H9 (cell line): ENCODE results near the gene GMPR. TPM values are rescaled to one million over a fixed set of nuclear protein-coding genes. Genes with fewer than 3 reads are reported as not detected.

Source experiments
- DNase-seq: peaks from one replicate; pipeline ENCODE4 v3.0.0-alpha.2; 2017
- H2AFZ ChIP-seq: one replicate; pipeline ENCODE4 v1.6.1; 2013; ENCODE audit warnings: mild to moderate bottlenecking, low read length, control low read depth, moderate library complexity
- H2AK5ac ChIP-seq: 2 replicates; pipeline ENCODE4 v1.6.1; 2013; ENCODE audit warnings: low read length, control low read depth, mixed read lengths; ENCODE audit not compliant: insufficient read length
- H2BK120ac ChIP-seq: one replicate; pipeline ENCODE4 v1.6.1; 2013; ENCODE audit warnings: low read depth, mild to moderate bottlenecking, low read length, control low read depth, inconsistent platforms; ENCODE audit not compliant: poor library complexity, severe bottlenecking
- H2BK12ac ChIP-seq: 2 replicates; pipeline ENCODE4 v1.6.1; 2013; ENCODE audit warnings: low read length, control low read depth, mixed read lengths, low read depth; ENCODE audit not compliant: insufficient read length
- H2BK15ac ChIP-seq: 2 replicates; pipeline ENCODE4 v1.6.1; 2013; ENCODE audit warnings: low read depth, low read length, control low read depth
- H2BK20ac ChIP-seq: one replicate; pipeline ENCODE4 v1.6.1; 2013; ENCODE audit warnings: low read depth, mild to moderate bottlenecking, low read length, control low read depth, inconsistent platforms; ENCODE audit not compliant: poor library complexity, severe bottlenecking
- H2BK5ac ChIP-seq: 2 replicates; pipeline ENCODE4 v1.6.1; 2013; ENCODE audit warnings: low read length, control low read depth, mixed read lengths; ENCODE audit not compliant: insufficient read length
- H3K14ac ChIP-seq: 2 replicates; pipeline ENCODE4 v1.6.1; 2013; ENCODE audit warnings: low read length, control low read depth; ENCODE audit not compliant: insufficient read depth
- H3K18ac ChIP-seq: 2 replicates; pipeline ENCODE4 v1.6.1; 2013; ENCODE audit warnings: low read depth, mild to moderate bottlenecking, mixed read lengths, low read length, control low read depth; ENCODE audit not compliant: insufficient read length
- H3K23ac ChIP-seq: 2 replicates; pipeline ENCODE4 v1.6.1; 2013; ENCODE audit warnings: low read length, control low read depth, mixed read lengths, low read depth; ENCODE audit not compliant: insufficient read length
- H3K23me2 ChIP-seq: 2 replicates; pipeline ENCODE4 v1.6.1; 2013; ENCODE audit warnings: low read depth, mild to moderate bottlenecking, mixed read lengths, low read length, control low read depth; ENCODE audit not compliant: insufficient read length, poor library complexity, severe bottlenecking
- H3K27ac ChIP-seq: 2 replicates; pipeline ENCODE4 v1.5.1; 2013; ENCODE audit warnings: low read length, control low read depth, mixed read lengths, low read depth; ENCODE audit not compliant: insufficient read length
- H3K27me3 ChIP-seq: 2 replicates; pipeline ENCODE4 v1.6.1; 2013; ENCODE audit warnings: low read length, control low read depth, inconsistent platforms; ENCODE audit not compliant: insufficient read depth
- H3K4ac ChIP-seq: 2 replicates; pipeline ENCODE4 v1.6.1; 2013; ENCODE audit warnings: low read depth, mild to moderate bottlenecking, control low read depth, inconsistent platforms, low read length, moderate library complexity
- H3K4me1 ChIP-seq: 2 replicates; pipeline ENCODE4 v1.6.1; 2013; ENCODE audit warnings: low read length, control low read depth, inconsistent platforms; ENCODE audit not compliant: insufficient read depth
- H3K4me2 ChIP-seq: 2 replicates; pipeline ENCODE4 v1.6.1; 2013; ENCODE audit warnings: low read length, control low read depth, mixed read lengths; ENCODE audit not compliant: insufficient read length, insufficient read depth
- H3K56ac ChIP-seq: 2 replicates; pipeline ENCODE4 v1.6.1; 2013; ENCODE audit warnings: low read depth, mild to moderate bottlenecking, mixed read lengths, low read length, control low read depth; ENCODE audit not compliant: insufficient read length
- H3K79me1 ChIP-seq: 2 replicates; pipeline ENCODE4 v1.6.1; 2013; ENCODE audit warnings: low read depth, mild to moderate bottlenecking, moderate library complexity, low read length, control low read depth, inconsistent platforms; ENCODE audit not compliant: insufficient read depth, poor library complexity, severe bottlenecking
- H3K79me2 ChIP-seq: 2 replicates; pipeline ENCODE4 v1.6.1; 2013; ENCODE audit warnings: low read length, control low read depth, inconsistent platforms; ENCODE audit not compliant: insufficient read depth
- H3K9ac ChIP-seq: 2 replicates; pipeline ENCODE4 v1.6.1; 2013; ENCODE audit warnings: low read length, control low read depth, mixed read lengths; ENCODE audit not compliant: insufficient read length; ENCODE audit errors: extremely low read depth
- H3K9me3 ChIP-seq: one replicate; pipeline ENCODE4 v1.6.1; 2013; ENCODE audit warnings: low read depth, low read length, inconsistent platforms; ENCODE audit not compliant: control insufficient read depth
- H3T11ph ChIP-seq: one replicate; pipeline ENCODE4 v1.6.1; 2013; ENCODE audit warnings: mild to moderate bottlenecking, low read length, control low read depth, inconsistent platforms
- H4K20me1 ChIP-seq: one replicate; pipeline ENCODE4 v1.6.1; 2013; ENCODE audit not compliant: control insufficient read depth, insufficient read length, insufficient read depth
- H4K5ac ChIP-seq: 2 replicates; pipeline ENCODE4 v1.6.1; 2013; ENCODE audit warnings: low read depth, mild to moderate bottlenecking, mixed read lengths, low read length, control low read depth; ENCODE audit not compliant: insufficient read length
- H4K8ac ChIP-seq: replicated peaks from 2 replicates; pipeline ENCODE4 v1.6.1; 2013; ENCODE audit warnings: low read length, control low read depth, mixed read lengths, low read depth; ENCODE audit not compliant: insufficient read length
- H4K91ac ChIP-seq: 2 replicates; pipeline ENCODE4 v1.6.1; 2013; ENCODE audit warnings: low read depth, mild to moderate bottlenecking, moderate library complexity, mixed read lengths, low read length, control low read depth; ENCODE audit not compliant: insufficient read length
- H3K27ac Mint-ChIP-seq, 3 experiments: 2 replicates in 2 of 3; 3 replicates in 1 of 3; pipeline ENCODE4 v1.8.0; 2020 to 2021; ENCODE audit warnings: mixed read lengths in 3 of 3, mild to moderate bottlenecking in 1 of 3, moderate library complexity in 1 of 3
- H3K27me3 Mint-ChIP-seq: 2 replicates; pipeline ENCODE4 v1.8.0; 2021; ENCODE audit warnings: low read depth, mild to moderate bottlenecking, moderate library complexity, mixed read lengths
- H3K36me3 Mint-ChIP-seq, 3 experiments: 2 replicates in 2 of 3; 3 replicates in 1 of 3; pipeline ENCODE4 v1.8.0; 2020 to 2021; ENCODE audit warnings: low read depth in 3 of 3, mixed read lengths in 3 of 3; ENCODE audit not compliant: insufficient read depth in 1 of 3
- H3K4me1 Mint-ChIP-seq, 2 experiments: 2 replicates each; pipeline ENCODE4 v1.8.0; 2020; ENCODE audit warnings: mixed read lengths in 2 of 2
- H3K4me3 Mint-ChIP-seq, 2 experiments: 2 replicates in 1 of 2; 3 replicates in 1 of 2; pipeline ENCODE4 v1.8.0; 2020 to 2021; ENCODE audit warnings: mild to moderate bottlenecking in 2 of 2, mixed read lengths in 2 of 2, moderate library complexity in 1 of 2
- H3K9me3 Mint-ChIP-seq, 2 experiments: 2 replicates in 1 of 2; 3 replicates in 1 of 2; pipeline ENCODE4 v1.8.0; 2020; ENCODE audit warnings: mild to moderate bottlenecking in 2 of 2, mixed read lengths in 2 of 2, moderate library complexity in 1 of 2
- CTCF ChIP-seq: fragments of 200-600 bp; sonication (generic); conservative IDR thresholded peaks from 3 replicates; pipeline ENCODE4 v1.8.0; 2021; ENCODE audit warnings: antibody characterized with exemption, mild to moderate bottlenecking
- WGBS: extraction: QIAGEN DNeasy Blood & Tissue Kit; methylation state at CpG from one replicate; pipeline ENCODE4 v1.1.7; 2013; ENCODE audit warnings: missing lambda C conversion rate, low lambda C conversion rate, mixed read lengths; ENCODE audit not compliant: insufficient read length; ENCODE audit errors: extremely low coverage; 5-methylcytosine and 5-hydroxymethylcytosine counted together
- total RNA-seq: library from RNA; stranded (reverse); gene quantifications from 2 replicates; pipeline ENCODE4 v1.2.1, GENCODE V29; 2021

Gene GMPR
- total RNA-seq, 1 experiment from 2014 or later, result 0.70 TPM

DNA sequence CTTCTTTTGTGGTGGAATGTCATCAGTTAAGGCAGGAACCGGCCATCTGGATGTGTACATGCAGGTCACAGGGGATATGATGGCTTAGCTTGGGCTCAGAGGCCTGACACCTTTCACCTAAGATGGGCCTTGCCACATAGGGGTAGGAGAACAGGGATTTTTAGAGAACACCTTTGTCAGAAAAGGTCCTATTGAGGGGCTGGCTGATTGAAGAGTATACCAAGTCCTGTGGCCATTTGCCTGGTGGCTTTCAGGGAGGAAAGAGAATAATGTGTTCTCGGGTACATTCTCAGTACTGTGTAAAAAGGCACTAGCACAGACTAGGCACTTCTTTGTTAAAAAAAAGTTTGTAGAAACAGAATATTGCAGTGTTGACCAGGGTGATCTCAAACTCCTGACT, 26.4 kb downstream of the GMPR start:
- no peak overlapping the region for H2BK120ac ChIP-seq
- H4K8ac ChIP-seq, result no peak overlapping the region
- no peaks in the 10 kb centered on the region for H4K20me1 ChIP-seq
- H3K14ac ChIP-seq, result no peak overlapping the region
- H2AK5ac ChIP-seq, result no peak overlapping the region
- no peak overlapping the region for H2BK15ac ChIP-seq
- Mint-ChIP-seq H3K27ac (no peak overlapping the region; a peak in 1 of 7 replicates), H3K27me3 (peaks cover 7% of the 10 kb centered on the region), H3K4me1 (peaks cover 10 to 12% of the 10 kb centered on the region in 2 experiments; a peak in 3 of 4 replicates), H3K4me3 (no peak overlapping the region), H3K9me3 (peaks cover 3 to 4% of the 10 kb centered on the region in 2 experiments; a peak in 1 of 5 replicates), H3K36me3 (peaks cover 0 to 5% (median 0%) of the 10 kb centered on the region in 3 experiments; a peak in 3 of 7 replicates)
- no peak for DNase-seq
- H3K4me1 ChIP-seq, result no peaks in the 10 kb centered on the region
- no peak overlapping the region for H3K23ac ChIP-seq
- no peaks in the 10 kb centered on the region for H3K9me3 ChIP-seq
- H4K5ac ChIP-seq, result no peak overlapping the region
- H3K4ac ChIP-seq, result no peak overlapping the region
- no peak for TF ChIP-seq CTCF
- no peak overlapping the region for H2BK20ac ChIP-seq
- no peak overlapping the region for H3K56ac ChIP-seq
- H3K23me2 ChIP-seq, result no peaks in the 10 kb centered on the region
- no peak overlapping the region for H3K18ac ChIP-seq
- no peaks in the 10 kb centered on the region for H3K79me1 ChIP-seq
- H3K27ac ChIP-seq, result no peak overlapping the region
- no peak overlapping the region for H3K9ac ChIP-seq
- no peak overlapping the region for H3T11ph ChIP-seq
- H4K91ac ChIP-seq, result no peak overlapping the region
- H3K4me2 ChIP-seq, result no peak overlapping the region
- H3K27me3 ChIP-seq, result no peaks in the 10 kb centered on the region
- no peaks in the 10 kb centered on the region for H3K79me2 ChIP-seq
- WGBS, result no CpG with 5 or more reads among the region's 2 CpGs
- H2BK12ac ChIP-seq, result no peak overlapping the region
- no peak overlapping the region for H2AFZ ChIP-seq
- H2BK5ac ChIP-seq, result no peak overlapping the region
